Measurements from ENCODE around the gene LAMC1.

Gene LAMC1

DNA sequence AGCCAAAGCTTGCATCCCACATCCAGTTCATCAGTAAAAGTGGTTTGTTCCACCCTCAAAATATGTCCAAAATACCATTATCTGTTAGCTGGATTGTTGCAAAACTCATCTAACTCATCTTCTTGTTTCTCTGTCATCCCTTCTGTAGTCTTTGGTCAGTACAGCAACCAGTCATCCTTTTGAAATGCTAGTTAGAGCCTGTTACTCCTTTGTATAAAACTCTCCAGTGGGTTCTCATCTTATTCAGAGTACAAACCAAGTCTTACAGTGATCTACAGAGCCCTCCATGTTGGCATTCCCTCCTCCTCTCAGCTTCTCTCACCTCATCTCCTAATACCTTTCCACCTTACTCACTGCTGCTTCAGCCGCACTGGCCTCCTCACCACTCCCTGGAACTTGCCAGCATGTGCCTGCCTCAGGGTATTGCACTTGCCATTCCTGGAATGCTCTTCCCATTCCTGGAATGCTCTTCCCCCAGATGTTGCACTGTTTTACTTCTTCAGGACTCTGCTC, 70.6 kb downstream of the LAMC1 start:
- H3K27ac ChIP-seq = no peak overlapping the region
- TF ChIP-seq, protein P1, sequence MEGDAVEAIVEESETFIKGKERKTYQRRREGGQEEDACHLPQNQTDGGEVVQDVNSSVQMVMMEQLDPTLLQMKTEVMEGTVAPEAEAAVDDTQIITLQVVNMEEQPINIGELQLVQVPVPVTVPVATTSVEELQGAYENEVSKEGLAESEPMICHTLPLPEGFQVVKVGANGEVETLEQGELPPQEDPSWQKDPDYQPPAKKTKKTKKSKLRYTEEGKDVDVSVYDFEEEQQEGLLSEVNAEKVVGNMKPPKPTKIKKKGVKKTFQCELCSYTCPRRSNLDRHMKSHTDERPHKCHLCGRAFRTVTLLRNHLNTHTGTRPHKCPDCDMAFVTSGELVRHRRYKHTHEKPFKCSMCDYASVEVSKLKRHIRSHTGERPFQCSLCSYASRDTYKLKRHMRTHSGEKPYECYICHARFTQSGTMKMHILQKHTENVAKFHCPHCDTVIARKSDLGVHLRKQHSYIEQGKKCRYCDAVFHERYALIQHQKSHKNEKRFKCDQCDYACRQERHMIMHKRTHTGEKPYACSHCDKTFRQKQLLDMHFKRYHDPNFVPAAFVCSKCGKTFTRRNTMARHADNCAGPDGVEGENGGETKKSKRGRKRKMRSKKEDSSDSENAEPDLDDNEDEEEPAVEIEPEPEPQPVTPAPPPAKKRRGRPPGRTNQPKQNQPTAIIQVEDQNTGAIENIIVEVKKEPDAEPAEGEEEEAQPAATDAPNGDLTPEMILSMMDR (conservative IDR thresholded peaks at IDR 0.05) = no peak
- no peak for TF ChIP-seq ZFX (IDR thresholded peaks at IDR 0.05)

- H3K27ac ChIP-seq = no peak overlapping the region
- no peak for TF ChIP-seq ZFX (IDR thresholded peaks at IDR 0.05)
- TF ChIP-seq, protein P1 (conservative IDR thresholded peaks at IDR 0.05) = no peak
Measured at GRCh38 chr1:183094351-183094750, 71.1 kb downstream of the LAMC1 start.

DNA sequence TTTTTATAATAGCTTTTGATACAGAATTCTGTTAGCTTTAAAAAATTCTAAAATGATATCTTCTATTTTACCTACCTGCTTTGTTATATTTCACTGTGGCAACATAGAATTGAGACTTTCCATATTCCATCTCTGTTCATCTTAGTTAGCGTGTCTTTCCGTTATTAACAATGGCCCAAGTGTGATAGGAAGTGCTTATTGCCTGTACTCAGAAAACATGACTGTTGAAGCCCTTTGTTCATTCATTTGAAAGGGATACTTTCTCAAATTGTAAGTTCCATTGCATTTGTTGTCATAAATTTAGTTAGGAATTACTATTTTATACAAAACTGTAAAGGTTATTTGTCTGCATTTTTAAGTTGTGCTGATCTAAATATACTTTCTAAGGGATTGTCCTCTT, 73.1 kb downstream of the LAMC1 start:
- no peak for TF ChIP-seq ZFX (IDR thresholded peaks at IDR 0.05)
- TF ChIP-seq, protein P1 (conservative IDR thresholded peaks at IDR 0.05) = no peak
- H3K27ac ChIP-seq = no peak overlapping the region

GRCh38 chr1:183096894-183097293, 73.7 kb downstream of the LAMC1 start:
- no peak overlapping the region for H3K27ac ChIP-seq
- TF ChIP-seq, protein P1 (conservative IDR thresholded peaks at IDR 0.05) = no peak
- no peak for TF ChIP-seq ZFX (IDR thresholded peaks at IDR 0.05)

- H3K27ac ChIP-seq = no peak overlapping the region
Measured at GRCh38 chr1:183097438-183098051, 74.3 kb downstream of the LAMC1 start.

GRCh38 chr1:183098317-183098716, 75.1 kb downstream of the LAMC1 start:
- H3K27ac ChIP-seq = no peak overlapping the region
- TF ChIP-seq, protein P1 (conservative IDR thresholded peaks at IDR 0.05) = no peak
- no peak for TF ChIP-seq ZFX (IDR thresholded peaks at IDR 0.05)

More at GRCh38 chr1:183097438-183098051, 74.3 kb downstream of the LAMC1 start:
- no peak for TF ChIP-seq ZFX (IDR thresholded peaks at IDR 0.05)
- TF ChIP-seq, protein P1 (conservative IDR thresholded peaks at IDR 0.05) = no peak

DNA sequence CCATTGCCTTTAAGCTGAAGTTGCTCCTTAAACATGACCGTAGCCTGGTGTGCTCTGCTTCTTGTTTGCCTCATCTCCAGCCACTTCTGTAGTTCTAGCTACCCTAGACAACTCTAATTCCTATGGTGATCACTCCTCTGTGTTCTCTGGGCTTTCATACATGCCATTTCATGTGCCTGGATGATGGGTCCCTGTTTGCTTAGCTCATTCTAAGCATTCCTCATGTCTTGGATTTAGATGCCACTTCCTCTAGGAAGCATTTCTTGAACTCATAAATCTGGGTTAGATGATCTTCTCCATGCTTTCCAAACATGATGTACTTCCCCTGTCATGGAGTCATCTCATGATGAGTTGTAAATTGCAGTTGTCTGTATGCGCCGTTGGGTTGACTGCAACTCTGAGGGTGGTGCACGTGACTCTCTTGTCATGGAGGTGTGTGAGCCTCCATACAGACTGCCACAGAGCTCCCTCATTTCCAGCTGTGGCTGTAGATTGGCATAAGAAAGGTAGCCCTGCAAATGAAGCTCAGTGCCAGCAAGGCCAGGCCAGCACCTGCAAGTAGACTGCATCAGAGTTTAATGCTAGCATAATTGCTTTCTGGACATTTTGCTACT, 77.2 kb downstream of the LAMC1 start:
- no peak overlapping the region for H3K27ac ChIP-seq
- TF ChIP-seq, protein P1 (conservative IDR thresholded peaks at IDR 0.05) = no peak
- no peak for TF ChIP-seq ZFX (IDR thresholded peaks at IDR 0.05)
